ENCODE data around the gene CACNA1H. TPM values are rescaled to one million over a fixed set of nuclear protein-coding genes. Genes with fewer than 3 reads are reported as not detected.
A peak's percentile ranks its signal among the peaks of the same experiment; 100 is the strongest.

Gene CACNA1H
- total and polyA plus RNA-seq, 2 of the 4 experiments (the other 2 are of a cell fraction) = 1.6 to 5.8 TPM

DNA sequence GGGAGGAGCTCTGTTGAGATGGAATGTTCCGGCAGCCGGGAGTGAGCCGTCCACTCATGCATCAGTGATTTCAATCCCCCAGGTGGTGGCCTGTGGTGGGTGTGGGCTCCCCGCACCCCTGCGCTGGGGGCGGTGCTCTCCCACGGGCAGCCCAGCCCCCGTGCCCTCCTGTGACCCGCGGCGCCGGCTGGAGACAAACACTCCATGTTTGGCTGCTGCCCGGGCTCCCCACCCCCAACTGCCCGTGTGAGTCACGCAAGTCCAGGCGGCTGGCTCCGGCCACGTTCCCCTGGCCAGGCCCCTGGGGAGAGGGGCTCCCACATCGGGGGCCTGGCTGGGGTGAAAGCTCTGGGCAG is 29.4 kb downstream of the CACNA1H start:
- ChIA-PET CTCF (no interaction called here), POLR2A (ENCODE audit: unreplicated experiment) (no interaction called here)
- DNase-seq (peak; percentile 85), ATAC-seq (ENCODE audit: low read depth) (peak; percentile 91)
- intact Hi-C loops (cut with micrococcal nuclease) = no loop called here
- Histone ChIP-seq H2BK20ac (ENCODE audit: low read depth, low read length) (peak overlapping the region; percentile 94; the same call in 1 of the 2 replicates), H3K36me3 (ENCODE audit: control insufficient read depth, insufficient read depth, low read length) (no peaks in the 10 kb centered on the region), H2AK5ac (ENCODE audit: low read depth, low read length) (peak overlapping the region; percentile 98), H3K27ac (ENCODE audit: insufficient read depth, low read length) (peak overlapping the region; percentile 84), H3K27me3 (ENCODE audit: control insufficient read depth, insufficient read depth, low read length) (no peaks in the 10 kb centered on the region), H4K8ac (ENCODE audit: low read depth in 2 of 2, low read length in 2 of 2) (peak overlapping the region; percentile 80 to 92; a peak in 3 of 4 replicates), H2BK5ac (ENCODE audit: low read depth, low read length, poor library complexity, severe bottlenecking) (peak overlapping the region; percentile 83), H3K4ac (ENCODE audit: low read depth, low read length) (peak overlapping the region; percentile 95), H2BK120ac (ENCODE audit: low read depth, low read length) (peak overlapping the region; percentile 98), H4K20me1 (ENCODE audit: insufficient read depth, low read length) (no peaks in the 10 kb centered on the region; the same call in 1 of the 2 replicates), H3K9me3 (ENCODE audit: control insufficient read depth, insufficient read depth, low read length) (no peaks in the 10 kb centered on the region), H3K9me1 (ENCODE audit: insufficient read depth, low read length) (peaks cover 8% of the 10 kb centered on the region), H3K4me1 (ENCODE audit: control insufficient read depth, insufficient read depth, low read length) (peaks cover 18% of the 10 kb centered on the region), H3K23ac (ENCODE audit: low read depth, low read length) (peak overlapping the region; percentile 46; the same call in 1 of the 2 replicates), H3K14ac (replicated peaks; ENCODE audit: low read depth, low read length) (peak overlapping the region; percentile 82; the same call in 1 of the 2 replicates), H2BK15ac (ENCODE audit: low read depth, low read length) (peak overlapping the region; percentile 93; the same call in 2 of the 3 replicates), H2AFZ (replicated peaks; ENCODE audit: low read length, poor library complexity) (peak overlapping the region; percentile 89), H3K4me2 (ENCODE audit: low read depth, low read length) (peak overlapping the region; percentile 71), H3K4me3 (ENCODE audit: insufficient read depth, low read depth, low read length) (no peak overlapping the region), H2AK9ac (replicated peaks; ENCODE audit: low read depth, low read length, poor library complexity) (peak overlapping the region; percentile 95), H4K5ac (ENCODE audit: low read depth, low read length) (peak overlapping the region; percentile 85), H3K9ac (ENCODE audit: low read depth, low read length) (peak overlapping the region; percentile 34), H3K18ac (ENCODE audit: low read depth, low read length) (peak overlapping the region; percentile 87), H3K56ac (ENCODE audit: extremely low read depth, insufficient read depth, low read length) (no peak overlapping the region; the same call in 1 of the 2 replicates), H3K79me1 (ENCODE audit: low read depth in 1 of 2, low read length in 2 of 2) (no peaks in the 10 kb centered on the region; a peak in 1 of 4 replicates), H4K91ac (ENCODE audit: insufficient read depth, low read depth, low read length) (peak overlapping the region; percentile 100)
- dilution Hi-C loops (cut with HindIII; ENCODE audit: low sequenced_read_pairs, unreplicated experiment) = no loop called here
- TF ChIP-seq CTCF (conservative IDR thresholded peaks at IDR 0.05; ENCODE audit: low read depth, low read length) = no peak
- no peak for TF ChIP-seq MAFK (IDR thresholded peaks at IDR 0.05; ENCODE audit: low read depth, low read length)
- peak; percentile 85 for TF ChIP-seq FOS (IDR thresholded peaks at IDR 0.05; ENCODE audit: low read depth, low read length)
- peak; percentile 52 for TF ChIP-seq RCOR1 (IDR thresholded peaks at IDR 0.05; ENCODE audit: insufficient replicate concordance, low read length)
- TF ChIP-seq RAD21 (IDR thresholded peaks at IDR 0.05; ENCODE audit: low read length) = 0 out of 2 replicates have a peak, but pooled peaks have one; percentile 1
- 0 out of 2 replicates have a peak, but pooled peaks have one; percentile 33 for TF ChIP-seq USF2 (IDR thresholded peaks at IDR 0.05; ENCODE audit: low read depth, low read length)
- no peak for TF ChIP-seq CHD1 (IDR thresholded peaks at IDR 0.05; ENCODE audit: low read depth, low read length)
- TF ChIP-seq RFX5 (IDR thresholded peaks at IDR 0.05; ENCODE audit: low read depth, low read length) = no peak
- TF ChIP-seq BHLHE40 (IDR thresholded peaks at IDR 0.05; ENCODE audit: low read depth, low read length) = peak; percentile 59
- no peak for TF ChIP-seq POLR2A (IDR thresholded peaks at IDR 0.05; ENCODE audit: low read depth, low read length)
- TF ChIP-seq MAZ (IDR thresholded peaks at IDR 0.05; ENCODE audit: borderline replicate concordance, low read depth, low read length) = peak; percentile 81; the same call in 1 of the 2 replicates
- no TSS peak for BruUV-seq (replicated peaks)
- in situ Hi-C loops (cut with MboI; ENCODE audit: low sequenced_read_pairs) = no loop called here
- WGBS, 2 experiments (ENCODE audit: extremely low coverage in 2 of 2, insufficient read length in 1 of 2) = 0% methylated on average over 5 of the region's 19 CpGs; no CpG with 5 or more reads in 1 of the 2 experiments
